Activated CD8-positive, alpha-beta T cell treated with anti-CD3 and anti-CD28 coated beads for 36 hours (primary cell): ENCODE data around the gene VWA1. TPM values are rescaled to one million over a fixed set of nuclear protein-coding genes. Genes with fewer than 3 reads are reported as not detected.
A peak's percentile ranks its signal among the peaks of the same experiment; 100 is the strongest.

Source experiments
- ATAC-seq: fragments of 200-7000 bp; cut with Tn5 transposase; one replicate; pipeline ENCODE4 v1.10.0; 2021; ENCODE audit warnings: mild to moderate bottlenecking, moderate library complexity
- CTCF ChIA-PET: fragments of 350-600 bp; sonication (Branson Sonifier 250); formaldehyde crosslinking; loops from one replicate; lab custom pipeline; 2021; ENCODE audit warnings: antibody characterized with exemption; lab: Charles Lee
- POLR2A ChIA-PET: fragments of 350-600 bp; sonication (Branson Sonifier 250); formaldehyde crosslinking; loops from one replicate; lab custom pipeline; 2021; ENCODE audit warnings: antibody characterized with exemption; lab: Charles Lee
- DNase-seq: peaks from one replicate; pipeline ENCODE4 v3.0.0-alpha.2; 2020
- H3K27ac Mint-ChIP-seq: one replicate; pipeline ENCODE4 v1.8.0; 2021; ENCODE audit warnings: mild to moderate bottlenecking, mixed read lengths
- H3K27me3 Mint-ChIP-seq: one replicate; pipeline ENCODE4 v1.8.0; 2021; ENCODE audit warnings: mixed read lengths
- H3K36me3 Mint-ChIP-seq: one replicate; pipeline ENCODE4 v1.8.0; 2021; ENCODE audit warnings: low read depth, mixed read lengths
- H3K4me1 Mint-ChIP-seq: one replicate; pipeline ENCODE4 v1.8.0; 2021; ENCODE audit warnings: low read depth, mixed read lengths
- H3K4me3 Mint-ChIP-seq: one replicate; pipeline ENCODE4 v1.8.0; 2021; ENCODE audit warnings: mild to moderate bottlenecking, moderate library complexity, mixed read lengths
- H3K9me3 Mint-ChIP-seq: one replicate; pipeline ENCODE4 v1.8.0; 2021; ENCODE audit warnings: mixed read lengths
- CTCF ChIP-seq: fragments of 200-600 bp; IDR thresholded peaks from one replicate; pipeline ENCODE4 v1.8.0; 2022; ENCODE audit warnings: antibody characterized with exemption, mild to moderate bottlenecking
- intact Hi-C: fragments of 100-400 bp; cut with micrococcal nuclease; formaldehyde crosslinking; loops from one replicate; pipeline ENCODE4 v1.10.0; 2022
- total RNA-seq, 2 experiments: library from RNA; stranded (reverse); gene quantifications; one replicate each; pipeline ENCODE4 v1.2.3, GENCODE V29; 2021

The VWA1 gene
- total RNA-seq, 2 experiments from 2014 or later = 0.72 to 0.97 TPM

DNA sequence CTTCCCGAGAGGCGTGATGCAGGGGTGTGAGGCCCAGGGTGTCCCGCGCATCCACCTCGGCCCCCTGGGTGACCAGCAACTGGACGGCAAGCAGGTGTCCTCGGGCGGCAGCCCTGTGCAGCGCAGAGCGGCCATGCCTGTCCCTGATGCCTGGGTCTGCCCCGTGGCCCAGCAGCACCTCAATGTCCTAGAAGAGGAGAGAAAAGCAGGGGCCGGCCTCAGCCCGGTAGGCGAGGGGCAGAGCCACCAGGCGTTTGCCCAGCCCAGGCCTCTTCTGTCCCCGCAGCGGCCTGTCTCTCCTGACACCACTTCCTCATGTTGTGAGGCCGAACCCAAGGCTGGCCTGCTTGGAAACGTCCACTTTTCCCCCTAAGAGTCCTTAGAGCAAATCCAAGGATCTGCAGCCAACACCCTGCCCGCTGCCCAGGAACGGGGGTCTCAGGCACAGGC, 16.1 kb upstream of the VWA1 start:
- Mint-ChIP-seq H3K4me3 (no peak overlapping the region), H3K4me1 (peaks cover 17% of the 10 kb centered on the region), H3K27ac (no peak overlapping the region), H3K36me3 (no peaks in the 10 kb centered on the region), H3K27me3 (peaks cover 11% of the 10 kb centered on the region), H3K9me3 (no peaks in the 10 kb centered on the region)
- TF ChIP-seq CTCF = no peak
- ChIA-PET POLR2A (interaction anchor here (1.4 to 2.5 kb wide), 2 partner anchors 12 kb away, joined by 6 to 10 read pairs; partner anchors contain the start of gene MRPL20), CTCF (no interaction called here)
- no peak for ATAC-seq
- intact Hi-C loops = no loop called here
- DNase-seq = no peak

DNA sequence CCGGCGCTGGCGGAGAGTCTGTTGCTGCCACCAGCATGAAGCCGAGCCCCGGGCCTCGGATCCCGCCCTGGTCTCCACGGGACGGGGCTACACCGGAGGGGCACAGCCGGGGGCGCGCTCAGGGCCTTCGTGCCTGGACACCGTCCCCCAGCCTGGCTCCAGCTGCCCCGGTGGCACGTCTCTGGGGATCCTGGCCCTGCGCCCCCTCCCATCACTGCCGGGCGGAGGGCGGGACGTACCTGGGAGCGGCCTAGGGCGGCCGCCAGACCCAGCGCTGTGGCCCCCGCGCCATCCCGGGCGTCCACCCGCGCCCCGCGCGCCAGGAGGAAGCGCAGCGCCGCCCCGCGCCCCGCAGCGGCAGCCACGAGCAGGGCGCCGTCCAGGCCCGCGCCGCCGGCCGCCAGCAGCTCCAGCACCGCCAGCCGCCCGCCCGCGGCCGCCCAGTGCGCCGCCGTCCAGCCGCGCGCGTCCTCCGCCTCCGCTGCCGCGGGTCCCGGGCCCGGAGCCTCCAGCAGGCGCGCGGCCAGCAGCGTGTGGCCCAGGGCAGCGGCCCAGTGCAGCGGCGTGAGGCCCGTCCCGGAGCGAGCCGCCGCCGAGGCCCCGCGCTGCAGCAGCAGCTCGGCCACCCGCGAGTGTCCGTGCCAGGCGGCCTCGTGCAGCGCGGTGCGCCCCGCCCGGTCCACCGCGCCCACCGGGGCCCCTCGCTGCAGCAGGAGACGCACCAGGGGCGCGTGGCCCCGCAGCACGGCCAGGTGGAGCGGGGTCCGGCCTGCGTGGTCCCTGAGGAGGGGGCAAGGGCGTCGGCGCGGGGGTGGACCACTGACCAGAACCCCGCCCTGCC, 15.5 kb upstream of the VWA1 start:
- no peak for DNase-seq
- POLR2A ChIA-PET = interaction anchor here (2.5 kb wide), 1 partner anchor 12 kb away, joined by 10 read pairs; the partner anchor contains the start of gene MRPL20

DNA sequence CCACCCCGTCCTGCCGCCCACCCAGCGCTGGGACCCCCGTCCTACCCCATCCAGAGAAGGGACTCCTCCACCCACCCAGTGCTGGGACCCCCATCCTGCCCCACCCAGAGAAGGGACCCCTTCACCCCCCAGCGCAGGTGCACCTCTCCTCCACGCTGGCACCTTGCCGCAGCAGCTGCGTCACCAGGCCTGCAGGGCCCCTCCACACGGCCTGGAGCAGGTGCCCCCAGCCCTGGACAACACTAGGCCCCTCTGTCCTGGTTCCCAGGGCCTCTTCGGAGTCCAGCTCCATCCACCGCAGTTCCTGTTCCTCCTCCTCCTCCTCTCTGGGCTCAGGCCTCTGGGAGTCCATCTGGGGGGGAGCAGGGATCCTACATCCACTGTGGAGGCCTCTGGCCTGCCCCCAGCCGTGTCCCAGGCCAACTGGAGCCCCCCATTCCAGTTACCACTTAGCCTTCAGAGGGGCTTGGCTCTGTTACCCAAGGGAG, 14.8 kb upstream of the VWA1 start:
- no peaks in the 10 kb centered on the region for H3K36me3 Mint-ChIP-seq
- CTCF ChIA-PET = no interaction called here
- no peak overlapping the region for H3K4me3 Mint-ChIP-seq
- H3K4me1 Mint-ChIP-seq = peaks cover 17% of the 10 kb centered on the region
- H3K27ac Mint-ChIP-seq = no peak overlapping the region
- intact Hi-C loops = no loop called here
- H3K27me3 Mint-ChIP-seq = peaks cover 14% of the 10 kb centered on the region
- POLR2A ChIA-PET = interaction anchor here (2.5 kb wide), 1 partner anchor 13 kb away, joined by 10 read pairs; the partner anchor contains the start of gene MRPL20
- ATAC-seq (no peak), DNase-seq (no peak)
- TF ChIP-seq CTCF = no peak
- H3K9me3 Mint-ChIP-seq = no peaks in the 10 kb centered on the region

More for the DNA sequence above, 15.5 kb upstream of the VWA1 start:
- H3K27ac Mint-ChIP-seq = no peak overlapping the region
- ATAC-seq = peak; percentile 56
- intact Hi-C loops = no loop called here
- no peaks in the 10 kb centered on the region for H3K36me3 Mint-ChIP-seq
- peaks cover 13% of the 10 kb centered on the region for H3K27me3 Mint-ChIP-seq
- peaks cover 17% of the 10 kb centered on the region for H3K4me1 Mint-ChIP-seq
- CTCF ChIA-PET = no interaction called here
- H3K4me3 Mint-ChIP-seq = no peak overlapping the region
- H3K9me3 Mint-ChIP-seq = no peaks in the 10 kb centered on the region
- TF ChIP-seq CTCF = no peak

DNA sequence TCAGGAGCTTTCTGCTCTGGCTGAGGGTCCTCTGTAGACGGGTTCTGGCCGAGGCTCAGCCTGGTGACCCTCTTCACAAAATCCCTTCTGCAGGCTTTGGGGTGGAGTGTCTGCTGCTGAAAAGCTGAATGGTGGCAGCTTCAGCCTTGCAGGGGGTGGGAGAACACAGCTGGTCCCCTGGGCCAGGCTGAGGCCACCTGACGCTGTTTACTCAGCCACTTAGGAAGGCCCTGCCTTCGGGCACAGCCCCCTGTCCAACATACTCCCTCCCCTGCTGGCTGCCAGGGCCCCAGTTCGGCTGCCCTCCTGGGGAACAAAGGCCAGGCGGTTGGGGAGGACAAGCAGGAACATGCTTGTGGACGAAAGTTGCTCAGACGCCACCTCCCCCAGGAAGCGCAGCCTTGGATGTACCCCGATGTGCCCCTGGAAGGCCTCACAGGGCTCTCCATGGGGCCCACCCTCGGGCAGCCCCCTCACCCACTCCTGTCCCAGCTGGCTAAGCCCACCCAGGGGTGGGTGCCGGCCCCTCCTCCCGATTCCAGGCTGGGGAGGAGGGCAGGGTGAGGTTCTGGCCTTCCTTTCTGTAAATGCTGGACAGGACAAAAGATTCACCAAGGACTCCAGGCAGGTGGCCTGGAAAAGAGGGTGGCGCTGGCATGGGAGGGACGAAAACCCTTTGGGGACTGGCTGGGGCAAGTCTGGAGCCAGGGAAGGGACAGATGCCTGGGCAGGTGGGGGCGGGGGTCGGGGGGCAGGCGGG, 14.2 kb upstream of the VWA1 start, which contains the start of gene ANKRD65:
TSS of gene ANKRD65 (minus strand) at position 130 of the 760 bp plus-strand sequence. CDS start 271 bp downstream, outside the sequence.
- Mint-ChIP-seq H3K4me3 (no peak within 1 kb of the TSS), H3K4me1 (peaks cover 18% of the 10 kb centered on the region), H3K36me3 (no peaks in the 10 kb centered on the region), H3K27me3 (peaks cover 19% of the 10 kb centered on the region), H3K27ac (no peak within 1 kb of the TSS), H3K9me3 (no peaks in the 10 kb centered on the region)
- DNase-seq (no peak), ATAC-seq (no peak)
- intact Hi-C loops = no loop called here
- ChIA-PET POLR2A (interaction anchor here (2.5 kb wide), 1 partner anchor 14 kb away, joined by 10 read pairs; the partner anchor contains the start of gene MRPL20), CTCF (interaction anchor here (2.2 kb wide), 1 partner anchor 19 kb away, joined by 8 read pairs; no protein-coding TSS in a partner anchor)
- no peak for TF ChIP-seq CTCF
